HepG2 (cell line): ENCODE results near the gene TNFSF8. TPM values are rescaled to one million over a fixed set of nuclear protein-coding genes. Genes with fewer than 3 reads are reported as not detected.

ENCODE experiments used
- ATAC-seq: fragments of 200-7000 bp; cut with Tn5 transposase; 3 replicates; pipeline ENCODE4 v1.9.1; 2020; ENCODE audit warnings: mild to moderate bottlenecking, moderate library complexity
- BruUV-seq: library from RNA; stranded (reverse); fragments of 400-500 nt; replicated peaks from 2 replicates; lab custom pipeline; 2021; lab: Mats Ljungman, UMichigan
- CTCF ChIA-PET: fragments of 300-600 bp; formaldehyde crosslinking; extraction: SDS; loops from one replicate; lab custom pipeline; 2021; ENCODE audit warnings: low total read pairs, inconsistent platforms, low intra/inter-chr PET ratio; lab: Yijun Ruan, JAX
- POLR2A ChIA-PET: fragments of 350-600 bp; sonication (Branson Sonifier 250); formaldehyde crosslinking; loops from one replicate; lab custom pipeline; 2020; ENCODE audit warnings: antibody characterized with exemption, inconsistent platforms; lab: Yijun Ruan, JAX
- DNase-seq: peaks from one replicate; pipeline ENCODE4 v3.0.0-alpha.2; 2015; ENCODE audit warnings: low spot score
- FAIRE-seq: peaks from 3 replicates; lab custom pipeline; 2011; peaks lifted over from hg19 to GRCh38; lab: Jason Lieb, UNC
- H2AFZ ChIP-seq: one replicate; pipeline ENCODE4 v1.6.1; 2011; ENCODE audit warnings: low read length, inconsistent platforms
- H3K27ac ChIP-seq: fragments of 300-600 bp; 3 replicates; pipeline ENCODE4 v1.8.0; 2011; ENCODE audit warnings: mixed run types, mild to moderate bottlenecking, mixed read lengths, low read length, inconsistent platforms; ENCODE audit not compliant: insufficient read depth; ENCODE audit errors: extremely low read length
- H3K27me3 ChIP-seq, 2 experiments: fragments of 200-600 bp in 1 of 2; 2 replicates in 1 of 2; 3 replicates in 1 of 2; pipeline versions ENCODE4 v1.6.0 to v1.8.0; 2011; ENCODE audit warnings: low read length in 2 of 2, mild to moderate bottlenecking in 2 of 2, moderate library complexity in 2 of 2, inconsistent platforms in 1 of 2; ENCODE audit not compliant: insufficient read depth in 2 of 2, control insufficient read depth in 1 of 2
- H3K36me3 ChIP-seq, 2 experiments: fragments of 200-600 bp in 1 of 2; replicated peaks in 1 of 2; 2 replicates in 1 of 2; 3 replicates in 1 of 2; pipeline versions ENCODE4 v1.5.1 to v1.8.0; 2011; ENCODE audit warnings: low read length in 2 of 2, inconsistent platforms in 1 of 2; ENCODE audit not compliant: insufficient read depth in 2 of 2, control insufficient read depth in 1 of 2
- H3K4me1 ChIP-seq: 2 replicates; pipeline ENCODE4 v1.5.1; 2012; ENCODE audit warnings: low read length, inconsistent platforms; ENCODE audit not compliant: insufficient read depth
- H3K4me2 ChIP-seq: 2 replicates; pipeline ENCODE4 v1.6.0; 2011; ENCODE audit warnings: low read depth, low read length, inconsistent platforms
- H3K4me3 ChIP-seq, 3 experiments: fragments of 200-600 bp in 1 of 3; sonication (generic), shearing (Covaris generic) in 1 of 3; replicated peaks in 1 of 3; 2 replicates each; pipeline ENCODE4 v1.5.1; 2011 to 2016; ENCODE audit warnings: low read length in 3 of 3, inconsistent platforms in 2 of 3, low read depth in 2 of 3, mild to moderate bottlenecking in 2 of 3, control low read depth in 1 of 3, mixed read lengths in 1 of 3; ENCODE audit not compliant: insufficient read depth in 1 of 3
- H3K79me2 ChIP-seq: one replicate; pipeline ENCODE4 v1.6.1; 2011; ENCODE audit warnings: low read length, inconsistent platforms; ENCODE audit not compliant: insufficient read depth
- H3K9ac ChIP-seq: 2 replicates; pipeline ENCODE4 v1.6.0; 2011; ENCODE audit warnings: mild to moderate bottlenecking, low read depth, low read length, inconsistent platforms; ENCODE audit not compliant: insufficient read depth
- H3K9me3 ChIP-seq: 2 replicates; pipeline ENCODE4 v1.5.1; 2012; ENCODE audit warnings: mild to moderate bottlenecking, low read length
- H4K20me1 ChIP-seq: 2 replicates; pipeline ENCODE4 v1.6.0; 2011; ENCODE audit warnings: inconsistent platforms, mild to moderate bottlenecking, low read length, moderate library complexity; ENCODE audit not compliant: insufficient read depth
- CC2D1A ChIP-seq: sonication (generic); formaldehyde crosslinking; IDR thresholded peaks from 2 replicates; pipeline ENCODE4 v1.8.1; 2023; ENCODE audit warnings: mild to moderate bottlenecking, missing genetic modification reagents
- LCORL ChIP-seq, 2 experiments: fragments of 450-650 bp in 1 of 2; sonication (generic) in 1 of 2; formaldehyde crosslinking in 1 of 2; IDR thresholded peaks; 2 replicates each; pipeline versions ENCODE4 v1.5.0 to v1.6.1; 2017 to 2020; ENCODE audit warnings: antibody characterized with exemption in 1 of 2, missing genetic modification reagents in 1 of 2
- PRMT3 ChIP-seq: sonication (generic); formaldehyde crosslinking; IDR thresholded peaks from 2 replicates; pipeline ENCODE4 v1.8.1; 2022; ENCODE audit warnings: low read depth, mild to moderate bottlenecking, moderate library complexity, missing genetic modification reagents, borderline replicate concordance
- ZBTB3 ChIP-seq: sonication (generic); formaldehyde crosslinking; IDR thresholded peaks from 2 replicates; pipeline ENCODE4 v1.4.0; 2020; ENCODE audit warnings: low read depth, mild to moderate bottlenecking, moderate library complexity, missing genetic modification reagents, borderline replicate concordance
- ZBTB7B ChIP-seq: sonication (generic); formaldehyde crosslinking; IDR thresholded peaks from 2 replicates; pipeline ENCODE4 v1.4.0; 2020; ENCODE audit warnings: missing genetic modification reagents
- ZC3H4 ChIP-seq: sonication (generic); formaldehyde crosslinking; IDR thresholded peaks from 2 replicates; pipeline ENCODE4 v1.4.0; 2020; ENCODE audit warnings: missing genetic modification reagents, borderline replicate concordance
- ZNF317 ChIP-seq: sonication (generic); formaldehyde crosslinking; IDR thresholded peaks from 2 replicates; pipeline ENCODE4 v1.5.0; 2020; ENCODE audit warnings: mild to moderate bottlenecking, missing genetic modification reagents
- ZSCAN22 ChIP-seq: sonication (generic); formaldehyde crosslinking; IDR thresholded peaks from 2 replicates; pipeline ENCODE4 v1.4.0; 2020; ENCODE audit warnings: mild to moderate bottlenecking, missing genetic modification reagents
- in situ Hi-C: cut with HindIII; loops from 2 replicates; pipeline ENCODE4 v1.10.0; 2017; ENCODE audit warnings: low pct_unique_long_range_greater_than_20kb; ENCODE audit not compliant: extremely low pct_ligation_motif_present
- intact Hi-C: fragments of 100-400 bp; cut with micrococcal nuclease; formaldehyde crosslinking; loops from one replicate; pipeline ENCODE4 v1.10.0; 2022; ENCODE audit not compliant: unreplicated experiment
- polyA plus RNA-seq, 8 experiments: library from polyadenylated mRNA; depleted of rRNA in 3 of 8; stranded (reverse) in 7 of 8; unstranded in 1 of 8; fragments of >200 nt; fragmentation: Illumina TruSeq in 4 of 8; extraction: Trizol in 4 of 8; gene quantifications; 2 replicates each; pipeline versions ENCODE4 v1.2.1 to v1.2.3, GENCODE V29; 2011 to 2016; ENCODE audit warnings: low read depth in 4 of 8, missing spikeins in 1 of 8, mixed read lengths in 1 of 8; ENCODE audit not compliant: insufficient read depth in 1 of 8
- total RNA-seq, 5 experiments: library from RNA; depleted of rRNA; stranded (reverse); fragments of >200 nt; fragmentation: Illumina TruSeq; extraction: Trizol; gene quantifications; 2 replicates each; pipeline ENCODE4 v1.2.3, GENCODE V29; 2016; ENCODE audit warnings: low read depth in 1 of 5

Gene TNFSF8
- total and polyA plus RNA-seq, 2 of the 13 experiments (the other 11 are each of a cell fraction or from before 2014, with no cell fraction given) = not detected

- ATAC-seq (no peak), DNase-seq (no peak), FAIRE-seq (no peak)
- Histone ChIP-seq H2AFZ (no peak overlapping the region), H3K4me1 (peaks cover 26% of the 10 kb centered on the region), H3K36me3 (no peaks in the 10 kb centered on the region), H3K27ac (no peak overlapping the region), H4K20me1 (no peaks in the 10 kb centered on the region), H3K9ac (no peak overlapping the region), H3K4me3 (no peak overlapping the region), H3K9me3 (no peaks in the 10 kb centered on the region), H3K4me2 (0 out of 2 replicates have a peak overlapping the region, but pooled peaks have one; percentile 46), H3K79me2 (no peaks in the 10 kb centered on the region), H3K27me3 (no peaks in the 10 kb centered on the region)
- no TSS peak for BruUV-seq
- in situ Hi-C loops (no loop called here), intact Hi-C loops (no loop called here)
- CTCF ChIA-PET = no interaction called here
- POLR2A ChIA-PET = interaction anchor here (1.2 kb wide), 1 partner anchor 12 kb away, joined by 4 read pairs; no protein-coding TSS in a partner anchor
- TF ChIP-seq ZBTB3 (CRISPR knock-in tag) (no peak), PRMT3 (CRISPR knock-in tag) (no peak), CC2D1A (CRISPR knock-in tag) (no peak), ZBTB7B (CRISPR knock-in tag) (no peak), ZNF317 (CRISPR knock-in tag) (no peak), LCORL (IDR thresholded peaks at IDR 0.05) (no peak), LCORL (CRISPR knock-in tag; IDR thresholded peaks at IDR 0.05) (no peak), ZSCAN22 (CRISPR knock-in tag) (peak; percentile 63; the same call in 1 of the 2 replicates), ZC3H4 (no peak)
Measured at GRCh38 chr9:114895521-114895991, 34.8 kb downstream of the TNFSF8 start.
